ENCODE measurements around the gene SYT14.
A peak's percentile ranks its signal among the peaks of the same experiment; 100 is the strongest.

DNA sequence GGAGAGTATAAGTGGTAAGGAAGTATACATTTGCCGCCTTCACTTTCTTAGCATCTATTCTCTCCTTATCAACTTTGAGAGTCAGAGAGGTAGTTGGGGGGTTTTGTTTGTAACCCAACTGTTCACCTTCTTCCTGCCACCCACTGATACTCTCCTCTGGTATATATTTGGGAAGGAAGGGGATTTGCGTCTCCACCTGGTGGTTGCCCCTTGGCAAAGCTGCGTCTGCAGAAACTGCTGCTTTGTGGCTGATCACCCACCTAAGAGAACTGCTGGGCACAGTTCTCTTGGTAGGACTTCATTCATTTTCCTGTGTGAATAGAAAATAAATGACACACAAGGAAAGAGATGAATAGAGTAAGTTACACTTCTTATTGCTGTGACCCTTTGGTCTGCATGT, 87.0 kb downstream of the SYT14 start:
- TF ChIP-seq, protein P1, sequence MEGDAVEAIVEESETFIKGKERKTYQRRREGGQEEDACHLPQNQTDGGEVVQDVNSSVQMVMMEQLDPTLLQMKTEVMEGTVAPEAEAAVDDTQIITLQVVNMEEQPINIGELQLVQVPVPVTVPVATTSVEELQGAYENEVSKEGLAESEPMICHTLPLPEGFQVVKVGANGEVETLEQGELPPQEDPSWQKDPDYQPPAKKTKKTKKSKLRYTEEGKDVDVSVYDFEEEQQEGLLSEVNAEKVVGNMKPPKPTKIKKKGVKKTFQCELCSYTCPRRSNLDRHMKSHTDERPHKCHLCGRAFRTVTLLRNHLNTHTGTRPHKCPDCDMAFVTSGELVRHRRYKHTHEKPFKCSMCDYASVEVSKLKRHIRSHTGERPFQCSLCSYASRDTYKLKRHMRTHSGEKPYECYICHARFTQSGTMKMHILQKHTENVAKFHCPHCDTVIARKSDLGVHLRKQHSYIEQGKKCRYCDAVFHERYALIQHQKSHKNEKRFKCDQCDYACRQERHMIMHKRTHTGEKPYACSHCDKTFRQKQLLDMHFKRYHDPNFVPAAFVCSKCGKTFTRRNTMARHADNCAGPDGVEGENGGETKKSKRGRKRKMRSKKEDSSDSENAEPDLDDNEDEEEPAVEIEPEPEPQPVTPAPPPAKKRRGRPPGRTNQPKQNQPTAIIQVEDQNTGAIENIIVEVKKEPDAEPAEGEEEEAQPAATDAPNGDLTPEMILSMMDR (IDR thresholded peaks at IDR 0.05) = peak; percentile 51
- no peak for TF ChIP-seq EZH2 (IDR thresholded peaks at IDR 0.05)
- TF ChIP-seq EZH2phosphoT487 (IDR thresholded peaks at IDR 0.05) = no peak

Measured in neural progenitor cell (in vitro differentiated cells).